ENCODE measurements around the gene PLD1. TPM values are rescaled to one million over a fixed set of nuclear protein-coding genes. Genes with fewer than 3 reads are reported as not detected.

The PLD1 gene
- total and polyA plus RNA-seq, 2 of the 8 experiments (the other 6 are each of a cell fraction or from before 2014, with no cell fraction given) = 1.2 to 2.6 TPM

DNA sequence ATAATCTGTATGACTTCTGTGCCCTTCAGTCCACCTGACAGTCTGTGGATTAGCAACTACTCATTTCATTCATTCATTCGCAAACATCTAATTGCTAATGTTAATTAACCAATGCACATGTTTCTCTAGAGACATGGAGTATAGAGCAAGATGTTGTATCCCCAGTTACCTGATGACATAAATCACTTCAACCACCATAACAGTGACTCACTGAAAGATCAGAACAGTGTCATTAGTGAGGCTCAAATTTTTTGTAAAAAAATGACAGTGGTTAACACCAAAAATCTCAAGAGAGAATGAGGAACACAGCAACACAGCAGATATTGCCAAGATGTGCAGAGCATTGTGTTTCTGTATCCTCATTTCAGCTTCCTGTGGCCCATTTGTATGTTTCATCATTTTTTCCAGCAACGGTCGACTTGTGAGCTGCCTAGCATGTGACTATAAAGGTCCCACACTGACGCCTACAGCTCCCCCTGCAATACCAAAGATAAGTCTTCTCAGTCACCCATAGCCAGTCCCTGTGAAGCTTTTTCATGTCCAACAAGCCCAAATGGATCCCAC lies 3.7 kb upstream of the PLD1 start:
- H3K23ac ChIP-seq (ENCODE audit: insufficient read length) = no peak overlapping the region
- H4K5ac ChIP-seq (ENCODE audit: insufficient read length, low read depth, low read length) = no peak overlapping the region
- ChIA-PET CTCF (ENCODE audit: partially characterized antibody) (interaction anchor here (0.6 to 1.2 kb wide), 2 partner anchors 16 to 712 kb away, joined by 3 to 4 read pairs; no protein-coding TSS in a partner anchor), POLR2A (ENCODE audit: partially characterized antibody) (no interaction called here)
- H4K20me1 ChIP-seq (replicated peaks in 1 of 2; ENCODE audit: control insufficient read depth in 1 of 2, insufficient read depth in 2 of 2, low read length in 2 of 2) = no peaks in the 10 kb centered on the region
- H2BK5ac ChIP-seq (ENCODE audit: low read depth, low read length) = no peak overlapping the region
- no peak overlapping the region for H2AFZ ChIP-seq (ENCODE audit: low read length)
- WGBS, 2 experiments (ENCODE audit: extremely low coverage in 1 of 2, insufficient coverage in 1 of 2, insufficient read length in 1 of 2, insufficient replicate concordance in 2 of 2, low coverage in 1 of 2, low lambda C conversion rate in 2 of 2, missing lambda C conversion rate in 1 of 2) = 91% methylated on average over 4 of the region's 4 CpGs; no CpG with 5 or more reads in 1 of the 2 experiments
- no peak overlapping the region for H4K8ac ChIP-seq (ENCODE audit: extremely low read depth, insufficient read depth, low read length)
- no peak overlapping the region for H3K9ac ChIP-seq (replicated peaks in 1 of 4; ENCODE audit: extremely low read depth in 1 of 4, low read depth in 3 of 4, low read length in 3 of 4)
- no peak overlapping the region for H2BK15ac ChIP-seq (ENCODE audit: low read length)
- H3K23me2 ChIP-seq (ENCODE audit: low read depth, low read length) = peaks cover 7% of the 10 kb centered on the region; the same call in 1 of the 2 replicates
- H3K9me3 ChIP-seq (ENCODE audit: insufficient read depth in 2 of 2, low read depth in 1 of 2, low read length in 1 of 2) = no peaks in the 10 kb centered on the region
- H3K4ac ChIP-seq (replicated peaks; ENCODE audit: insufficient read length, low read depth, low read length) = no peak overlapping the region
- no peak overlapping the region for H3K4me2 ChIP-seq (ENCODE audit: insufficient read depth in 1 of 2, low read depth in 2 of 2, low read length in 2 of 2)
- no peak overlapping the region for H2AK5ac ChIP-seq (ENCODE audit: low read depth, low read length)
- no peaks in the 10 kb centered on the region for H3K36me3 ChIP-seq (ENCODE audit: control insufficient read depth in 2 of 4, insufficient read depth in 4 of 4, low read length in 3 of 4)
- peaks cover 4 to 29% (median 23%) of the 10 kb centered on the region in 4 experiments for H3K27me3 ChIP-seq (replicated peaks in 1 of 4; ENCODE audit: control insufficient read depth in 3 of 4, extremely low read depth in 1 of 4, insufficient read depth in 3 of 4, low read length in 3 of 4)
- no peak for FAIRE-seq
- no peak overlapping the region for H4K91ac ChIP-seq (replicated peaks; ENCODE audit: insufficient read length, low read length)
- H3K56ac ChIP-seq (replicated peaks; ENCODE audit: insufficient read length, low read depth, low read length) = no peak overlapping the region
- no peak overlapping the region for H3K27ac ChIP-seq (ENCODE audit: low read depth, low read length)
- no peak overlapping the region for H2BK120ac ChIP-seq (replicated peaks; ENCODE audit: low read depth, low read length)
- H2BK12ac ChIP-seq (ENCODE audit: low read depth, low read length) = no peak overlapping the region
- no peak overlapping the region for H3K14ac ChIP-seq (ENCODE audit: insufficient read length)
- no peak for DNase-seq (ENCODE audit: low read depth in 1 of 2, low spot score in 2 of 2)
- no peaks in the 10 kb centered on the region; a peak in 2 of 7 replicates for H3K4me1 ChIP-seq (replicated peaks in 1 of 4; ENCODE audit: control insufficient read depth in 3 of 4, insufficient read depth in 4 of 4, low read length in 3 of 4)
- H3K18ac ChIP-seq (ENCODE audit: extremely low read depth, low read length) = no peak overlapping the region
- no peak overlapping the region for H3K4me3 ChIP-seq (ENCODE audit: extremely low read depth in 1 of 4, insufficient read depth in 2 of 4, low read depth in 3 of 4, low read length in 4 of 4)
- H3K79me2 ChIP-seq (ENCODE audit: control insufficient read depth in 1 of 2, insufficient read depth in 2 of 2, low read length in 2 of 2) = no peaks in the 10 kb centered on the region
- no peaks in the 10 kb centered on the region for H3K79me1 ChIP-seq (ENCODE audit: low read depth, low read length)
- H2BK20ac ChIP-seq (ENCODE audit: low read length) = no peak overlapping the region
- TF ChIP-seq KDM4A (IDR thresholded peaks at IDR 0.05; ENCODE audit: low read depth, low read length, severe bottlenecking) (no peak), SP1 (IDR thresholded peaks at IDR 0.05; ENCODE audit: low read depth, low read length) (no peak), KDM1A (IDR thresholded peaks at IDR 0.05; ENCODE audit: borderline replicate concordance, low read length) (no peak), POLR2A (IDR thresholded peaks at IDR 0.05; ENCODE audit: control extremely low read depth in 1 of 2, low read depth in 2 of 2, low read length in 2 of 2) (no peak), POLR2AphosphoS5 (IDR thresholded peaks at IDR 0.05; ENCODE audit: low read depth, low read length) (no peak), JUN (IDR thresholded peaks at IDR 0.05; ENCODE audit: low read depth, low read length) (no peak), GTF2F1 (IDR thresholded peaks at IDR 0.05; ENCODE audit: borderline replicate concordance, low read depth, low read length) (no peak), TAF1 (IDR thresholded peaks at IDR 0.05; ENCODE audit: low read depth, low read length) (no peak), CHD1 (IDR thresholded peaks at IDR 0.05; ENCODE audit: low read depth, low read length) (no peak), CBX8 (IDR thresholded peaks at IDR 0.05; ENCODE audit: borderline replicate concordance, low read depth, low read length) (no peak), BACH1 (IDR thresholded peaks at IDR 0.05; ENCODE audit: low read length) (no peak), GABPA (IDR thresholded peaks at IDR 0.05; ENCODE audit: borderline replicate concordance, insufficient read depth, low read length) (no peak), POU5F1 (IDR thresholded peaks at IDR 0.05; ENCODE audit: low read depth, low read length) (no peak)
- TF ChIP-seq, protein P1, sequence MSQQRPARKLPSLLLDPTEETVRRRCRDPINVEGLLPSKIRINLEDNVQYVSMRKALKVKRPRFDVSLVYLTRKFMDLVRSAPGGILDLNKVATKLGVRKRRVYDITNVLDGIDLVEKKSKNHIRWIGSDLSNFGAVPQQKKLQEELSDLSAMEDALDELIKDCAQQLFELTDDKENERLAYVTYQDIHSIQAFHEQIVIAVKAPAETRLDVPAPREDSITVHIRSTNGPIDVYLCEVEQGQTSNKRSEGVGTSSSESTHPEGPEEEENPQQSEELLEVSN (IDR thresholded peaks at IDR 0.05) = no peak

Measured in H1 (cell line).